ENCODE results near the gene EMP2.
"Not testable (repeated sequence)": the region's sequence is repeated elsewhere in the genome, so short reads cannot be mapped to it uniquely, and the experiment has no call there.

The EMP2 gene

GRCh38 chr16:10547708-10548107 is 32.7 kb downstream of the EMP2 start:
- no peak for DNase-seq

- no peak for DNase-seq
Observed at GRCh38 chr16:10543231-10543977, 37.0 kb downstream of the EMP2 start.

GRCh38 chr16:10541366-10541765 is 39.0 kb downstream of the EMP2 start:
- DNase-seq, result no peak

GRCh38 chr16:10539793-10540192 is 40.6 kb downstream of the EMP2 start:
- no peak for DNase-seq

- DNase-seq, result no peak
Observed at GRCh38 chr16:10539236-10539635, 41.2 kb downstream of the EMP2 start.

GRCh38 chr16:10538583-10538982 is 41.8 kb downstream of the EMP2 start:
- DNase-seq, result no peak

- no peak for DNase-seq
Observed at GRCh38 chr16:10537946-10538345, 42.5 kb downstream of the EMP2 start.

GRCh38 chr16:10536814-10537389 is 43.5 kb downstream of the EMP2 start:
- DNase-seq, result no peak

- DNase-seq, result not testable (repeated sequence)
Observed at GRCh38 chr16:10536328-10536727, 44.1 kb downstream of the EMP2 start.

GRCh38 chr16:10535461-10535860 is 44.9 kb downstream of the EMP2 start:
- DNase-seq, result no peak

GRCh38 chr16:10534748-10535147 is 45.6 kb downstream of the EMP2 start:
- DNase-seq, result no peak

GRCh38 chr16:10533612-10534011 is 46.8 kb downstream of the EMP2 start:
- not testable (repeated sequence) for DNase-seq

- DNase-seq, result no peak
Observed at GRCh38 chr16:10531582-10531981, 48.8 kb downstream of the EMP2 start.

GRCh38 chr16:10530685-10531084 is 49.7 kb downstream of the EMP2 start:
- no peak for DNase-seq

GRCh38 chr16:10529895-10530669 is 50.3 kb downstream of the EMP2 start:
- DNase-seq, result no peak

GRCh38 chr16:10528635-10529034 is 51.8 kb downstream of the EMP2 start:
- no peak for DNase-seq

GRCh38 chr16:10526962-10527361 is 53.4 kb downstream of the EMP2 start:
- DNase-seq, result no peak

GRCh38 chr16:10525214-10525825 is 55.1 kb downstream of the EMP2 start:
- DNase-seq, result no peak

- no peak for DNase-seq
Observed at GRCh38 chr16:10522966-10523365, 57.4 kb downstream of the EMP2 start.

- peak; percentile 8 for DNase-seq
Observed at GRCh38 chr16:10521681-10522274, 58.6 kb downstream of the EMP2 start.

GRCh38 chr16:10520869-10521578 is 59.4 kb downstream of the EMP2 start:
- no peak for DNase-seq

Data from midbrain (tissue), 1 donor.